T-cell (primary cell): ENCODE results near the gene ZNF883. TPM values are rescaled to one million over a fixed set of nuclear protein-coding genes. Genes with fewer than 3 reads are reported as not detected.

Experiments used
- ATAC-seq, 4 experiments: fragments of 200-7000 bp in 3 of 4; fragments of 150-1000 bp in 1 of 4; cut with Tn5 transposase; replicated peaks in 1 of 4; 1 replicate in 3 of 4; 2 replicates in 1 of 4; pipeline ENCODE4 v1.10.0; 2021; ENCODE audit warnings: moderate library complexity in 3 of 4, mild to moderate bottlenecking in 2 of 4, moderate number of reproducible peaks in 1 of 4
- CTCF ChIA-PET, 2 donors: fragments of 300-600 bp; sonication (Branson Sonifier 250); formaldehyde crosslinking; loops; one replicate each; lab custom pipeline; 2022; ENCODE audit warnings: antibody characterized with exemption in 2 of 2; lab: Charles Lee
- POLR2A ChIA-PET, 2 donors: fragments of 300-600 bp; sonication (Branson Sonifier 250); formaldehyde crosslinking; loops; one replicate each; lab custom pipeline; 2022; ENCODE audit warnings: antibody characterized with exemption in 2 of 2; lab: Charles Lee
- DNase-seq, 35 experiments: peaks; one replicate each; pipeline versions ENCODE4 v3.0.0 to v3.0.0-alpha.2; 2013 to 2023
- H3K27ac ChIP-seq: one replicate; pipeline ENCODE4 v1.5.1; 2013; ENCODE audit warnings: low read length
- H3K27me3 ChIP-seq, 2 experiments: replicated peaks in 1 of 2; 1 replicate in 1 of 2; 2 replicates in 1 of 2; pipeline versions ENCODE4 v1.6.1 to v1.7.0; 2013; ENCODE audit warnings: low read length in 1 of 2, mixed read lengths in 1 of 2; ENCODE audit not compliant: control insufficient read depth in 2 of 2, insufficient read depth in 2 of 2; ENCODE audit errors: extremely low read depth in 1 of 2
- H3K36me3 ChIP-seq, 2 donors: 1 replicate in 1 of 2; 2 replicates in 1 of 2; pipeline versions ENCODE4 v1.6.1 to v1.7.0; 2013; ENCODE audit warnings: low read length in 1 of 2; ENCODE audit not compliant: control insufficient read depth in 2 of 2, insufficient read depth in 1 of 2; ENCODE audit errors: extremely low read depth in 1 of 2
- H3K4me1 ChIP-seq, 2 experiments: 1 replicate in 1 of 2; 2 replicates in 1 of 2; pipeline versions ENCODE4 v1.6.1 to v1.7.0; 2013; ENCODE audit warnings: low read length in 2 of 2, mixed read lengths in 1 of 2; ENCODE audit not compliant: insufficient read depth in 2 of 2, control insufficient read depth in 1 of 2; ENCODE audit errors: extremely low read depth in 1 of 2
- H3K4me3 ChIP-seq, 2 donors: 1 replicate in 1 of 2; 2 replicates in 1 of 2; pipeline versions ENCODE4 v1.5.1 to v1.7.0; 2013; ENCODE audit warnings: mild to moderate bottlenecking in 2 of 2, low read length in 1 of 2, moderate library complexity in 1 of 2; ENCODE audit not compliant: control insufficient read depth in 1 of 2; ENCODE audit errors: extremely low read depth in 1 of 2
- H3K9me3 ChIP-seq: 2 replicates; pipeline ENCODE4 v1.7.0; 2013
- H3K27ac Mint-ChIP-seq, 2 donors: one replicate each; pipeline ENCODE4 v1.8.0; 2020 to 2021; ENCODE audit warnings: mild to moderate bottlenecking in 2 of 2, mixed read lengths in 2 of 2
- H3K27me3 Mint-ChIP-seq, 2 donors: one replicate each; pipeline ENCODE4 v1.8.0; 2021 to 2022; ENCODE audit warnings: mixed read lengths in 2 of 2
- H3K36me3 Mint-ChIP-seq: one replicate; pipeline ENCODE4 v1.8.0; 2021; ENCODE audit warnings: mixed read lengths
- H3K4me1 Mint-ChIP-seq, 3 donors: one replicate each; pipeline ENCODE4 v1.8.0; 2020 to 2022; ENCODE audit warnings: mixed read lengths in 3 of 3, mild to moderate bottlenecking in 1 of 3
- H3K4me3 Mint-ChIP-seq, 3 donors: one replicate each; pipeline ENCODE4 v1.8.0; 2020 to 2022; ENCODE audit warnings: mild to moderate bottlenecking in 3 of 3, mixed read lengths in 3 of 3, moderate library complexity in 3 of 3
- H3K9me3 Mint-ChIP-seq, 3 donors: one replicate each; pipeline ENCODE4 v1.8.0; 2020 to 2022; ENCODE audit warnings: mixed read lengths in 3 of 3
- WGBS: methylation state at CpG from one replicate; pipeline ENCODE4 v1.1.5; 2013; ENCODE audit warnings: missing lambda C conversion rate; ENCODE audit not compliant: insufficient coverage; 5-methylcytosine and 5-hydroxymethylcytosine counted together
- total RNA-seq, 35 experiments: library from RNA in 6 of 35; stranded (reverse) in 6 of 35; fragments of 120-200 nt in 1 of 35; gene quantifications; one replicate each; pipeline versions ENCODE4 v1.2.1 to v1.2.4 and lab custom pipeline; 2013 to 2026

The ZNF883 gene
- total RNA-seq, 5 donors from 2014 or later (not counting 1 experiment from before 2014, with no cell fraction given) = 0.73 to 1.4 (median 0.96) TPM; not detected in 1

GRCh38 chr9:112971415-112971814 is 40.6 kb downstream of the ZNF883 start:
- peaks cover 2 to 14% (median 6%) of the 10 kb centered on the region in 3 donors for H3K9me3 Mint-ChIP-seq
- Histone ChIP-seq H3K9me3 (no peaks in the 10 kb centered on the region), H3K4me1 (no peaks in the 10 kb centered on the region), H3K27me3 (peaks cover 0 to 3% of the 10 kb centered on the region in 2 experiments), H3K36me3 (no peaks in the 10 kb centered on the region), H3K4me3 (no peak overlapping the region), H3K27ac (no peak overlapping the region)
- CTCF ChIA-PET = interaction anchor here in 1 of 2 donors (0.6 kb wide), 1 partner anchor 1155 kb away, joined by 4 read pairs; no protein-coding TSS in a partner anchor
- ATAC-seq = no peak
- no peak overlapping the region for H3K27ac Mint-ChIP-seq
- no peaks in the 10 kb centered on the region for H3K36me3 Mint-ChIP-seq
- WGBS = 42% methylated on average over 5 of the region's 5 CpGs
- H3K4me1 Mint-ChIP-seq = no peaks in the 10 kb centered on the region
- peak in 1 of 35 experiments; percentile 1 for DNase-seq
- no peak overlapping the region for H3K4me3 Mint-ChIP-seq
- POLR2A ChIA-PET = no interaction called here
- H3K27me3 Mint-ChIP-seq = peaks cover 23 to 30% of the 10 kb centered on the region in 2 donors

GRCh38 chr9:112970939-112971338 is 41.1 kb downstream of the ZNF883 start:
- ATAC-seq = no peak
- H3K4me1 ChIP-seq = no peaks in the 10 kb centered on the region
- Mint-ChIP-seq H3K4me1 (no peaks in the 10 kb centered on the region), H3K36me3 (no peaks in the 10 kb centered on the region), H3K4me3 (no peak overlapping the region), H3K27ac (no peak overlapping the region), H3K9me3 (peaks cover 2 to 14% (median 3%) of the 10 kb centered on the region in 3 donors), H3K27me3 (peaks cover 22 to 30% of the 10 kb centered on the region in 2 donors)
- H3K36me3 ChIP-seq = no peaks in the 10 kb centered on the region
- DNase-seq = no peak
- ChIA-PET CTCF (no interaction called here), POLR2A (no interaction called here)
- H3K4me3 ChIP-seq = no peak overlapping the region
- no peak overlapping the region for H3K27ac ChIP-seq
- WGBS = 80% methylated on average over 4 of the region's 6 CpGs
- H3K27me3 ChIP-seq = peaks cover 0 to 3% of the 10 kb centered on the region in 2 experiments
- H3K9me3 ChIP-seq = no peaks in the 10 kb centered on the region

- POLR2A ChIA-PET = no interaction called here
- no peaks in the 10 kb centered on the region for H3K4me1 Mint-ChIP-seq
- H3K4me3 Mint-ChIP-seq = no peak overlapping the region
- peaks cover 19 to 30% of the 10 kb centered on the region in 2 donors for H3K27me3 Mint-ChIP-seq
- Histone ChIP-seq H3K9me3 (no peaks in the 10 kb centered on the region), H3K4me1 (no peaks in the 10 kb centered on the region), H3K27ac (no peak overlapping the region), H3K36me3 (no peaks in the 10 kb centered on the region), H3K27me3 (peaks cover 0 to 3% of the 10 kb centered on the region in 2 experiments), H3K4me3 (no peak overlapping the region)
- CTCF ChIA-PET = no interaction called here
- no peak for ATAC-seq
- no peaks in the 10 kb centered on the region for H3K36me3 Mint-ChIP-seq
- H3K27ac Mint-ChIP-seq = no peak overlapping the region
- DNase-seq = no peak
- 17% methylated on average over 1 of the region's 4 CpGs for WGBS
- H3K9me3 Mint-ChIP-seq = peaks cover 0 to 14% (median 0%) of the 10 kb centered on the region in 3 donors
Observed at GRCh38 chr9:112969730-112970129, 42.3 kb downstream of the ZNF883 start.

DNA sequence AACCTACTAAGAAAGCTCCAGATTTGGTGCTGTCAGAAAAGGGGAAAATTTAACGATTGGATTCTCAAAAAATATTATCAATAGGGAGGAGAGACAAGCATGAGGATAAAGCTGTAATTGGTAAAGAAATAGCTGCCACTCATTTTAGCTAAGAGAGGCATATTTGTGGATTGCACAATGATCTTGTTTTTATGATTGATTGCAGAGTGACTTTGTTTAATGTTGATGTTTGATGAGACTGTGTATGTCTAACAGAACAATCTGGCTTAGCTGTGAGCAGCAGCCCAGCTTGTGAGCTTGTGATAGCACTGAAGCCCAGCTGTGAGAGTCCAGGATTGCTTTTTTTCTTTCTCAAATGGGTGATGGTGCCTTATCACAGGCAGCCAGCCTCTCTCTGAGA is 56.4 kb downstream of the ZNF883 start:
- no peak overlapping the region for H3K27ac Mint-ChIP-seq
- no peaks in the 10 kb centered on the region for H3K9me3 ChIP-seq
- no peak overlapping the region for H3K27ac ChIP-seq
- CTCF ChIA-PET = no interaction called here
- H3K4me1 Mint-ChIP-seq = no peaks in the 10 kb centered on the region
- no peaks in the 10 kb centered on the region for H3K4me1 ChIP-seq
- ATAC-seq (no peak), DNase-seq (no peak)
- peaks cover 0 to 9% of the 10 kb centered on the region in 2 experiments for H3K27me3 ChIP-seq
- WGBS = 63% methylated on average over 1 of the region's 1 CpG
- POLR2A ChIA-PET = no interaction called here
- peaks cover 9 to 34% of the 10 kb centered on the region in 2 donors for H3K27me3 Mint-ChIP-seq
- peaks cover 2 to 10% (median 7%) of the 10 kb centered on the region in 3 donors for H3K9me3 Mint-ChIP-seq
- H3K36me3 Mint-ChIP-seq = no peaks in the 10 kb centered on the region
- no peak overlapping the region for H3K4me3 Mint-ChIP-seq
- H3K4me3 ChIP-seq = no peak overlapping the region
- H3K36me3 ChIP-seq = no peaks in the 10 kb centered on the region

DNA sequence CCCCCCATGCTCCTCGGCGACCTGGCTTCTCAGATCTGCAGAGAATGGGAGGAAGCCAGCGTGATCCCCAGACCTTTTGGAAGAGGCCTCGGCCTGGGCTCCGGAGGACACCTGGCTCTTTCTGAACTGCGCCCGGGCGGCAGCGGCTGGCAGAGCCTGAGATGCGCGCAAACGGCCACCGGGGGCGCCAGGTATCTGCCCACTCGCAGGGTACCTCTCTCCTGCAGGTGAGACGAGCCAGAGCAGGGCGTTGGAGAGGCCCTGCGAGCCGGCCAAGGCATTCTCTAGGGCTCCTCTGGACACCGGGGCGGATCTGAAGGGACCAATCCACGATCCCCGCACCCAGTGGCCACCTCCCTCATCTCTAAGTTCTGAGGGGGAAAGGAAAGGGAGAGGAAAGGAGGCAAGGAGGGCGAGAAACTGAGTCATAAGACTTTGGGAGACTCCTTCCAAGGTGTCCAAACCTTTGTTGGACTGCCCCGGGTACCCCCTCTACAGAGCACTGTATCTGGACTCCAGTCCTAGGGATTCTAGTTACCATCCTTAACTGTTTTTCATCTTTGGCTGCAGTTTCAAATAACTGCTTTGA is 66.3 kb downstream of the ZNF883 start:
- H3K27ac ChIP-seq = no peak overlapping the region
- POLR2A ChIA-PET = no interaction called here
- no peaks in the 10 kb centered on the region for H3K4me1 ChIP-seq
- no peak for DNase-seq
- H3K36me3 ChIP-seq = no peaks in the 10 kb centered on the region
- H3K27me3 Mint-ChIP-seq = peaks cover 14 to 37% of the 10 kb centered on the region in 2 donors
- no peak overlapping the region for H3K4me3 Mint-ChIP-seq
- no peaks in the 10 kb centered on the region for H3K9me3 ChIP-seq
- ATAC-seq = no peak
- H3K36me3 Mint-ChIP-seq = no peaks in the 10 kb centered on the region
- H3K4me1 Mint-ChIP-seq = no peaks in the 10 kb centered on the region
- peaks cover 8 to 18% (median 11%) of the 10 kb centered on the region in 3 donors for H3K9me3 Mint-ChIP-seq
- CTCF ChIA-PET = no interaction called here
- H3K27me3 ChIP-seq = peaks cover 0 to 23% of the 10 kb centered on the region in 2 experiments
- no peak overlapping the region for H3K27ac Mint-ChIP-seq
- 43% methylated on average over 21 of the region's 25 CpGs for WGBS
- H3K4me3 ChIP-seq = no peak overlapping the region

- no peaks in the 10 kb centered on the region for H3K9me3 Mint-ChIP-seq
- CTCF ChIA-PET = no interaction called here
- peaks cover 13 to 40% of the 10 kb centered on the region in 2 donors for H3K27me3 Mint-ChIP-seq
- Histone ChIP-seq H3K27me3 (peaks cover 0 to 17% of the 10 kb centered on the region in 2 experiments), H3K36me3 (no peaks in the 10 kb centered on the region), H3K27ac (no peak overlapping the region), H3K9me3 (no peaks in the 10 kb centered on the region), H3K4me3 (no peak overlapping the region), H3K4me1 (no peaks in the 10 kb centered on the region)
- no peaks in the 10 kb centered on the region for H3K4me1 Mint-ChIP-seq
- DNase-seq (no peak), ATAC-seq (no peak)
- H3K36me3 Mint-ChIP-seq = no peaks in the 10 kb centered on the region
- no peak overlapping the region for H3K27ac Mint-ChIP-seq
- POLR2A ChIA-PET = no interaction called here
- H3K4me3 Mint-ChIP-seq = no peak overlapping the region
Observed at GRCh38 chr9:112939418-112939817, 72.6 kb downstream of the ZNF883 start.
